ENCODE data around the gene CMC2.

The CMC2 gene

DNA sequence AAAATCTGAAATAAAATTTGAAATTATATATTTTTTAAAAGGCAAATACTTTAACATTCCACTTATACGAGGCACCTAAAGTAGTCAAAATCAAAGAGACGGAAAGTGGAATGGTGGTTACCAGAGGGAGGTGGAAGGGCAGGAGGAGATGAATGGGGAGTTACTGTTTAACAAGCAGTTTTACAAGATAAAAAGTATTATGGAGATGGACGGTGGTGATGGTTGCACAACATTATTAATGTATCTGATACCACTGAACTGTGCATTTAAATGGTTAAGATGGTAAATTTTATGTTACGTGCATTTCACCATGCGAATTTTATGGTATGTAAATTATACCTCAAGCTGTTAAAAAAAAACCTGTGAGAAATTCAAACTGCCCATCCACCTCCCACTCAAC, 5.4 kb downstream of the CMC2 start:
- no peak for DNase-seq

DNA sequence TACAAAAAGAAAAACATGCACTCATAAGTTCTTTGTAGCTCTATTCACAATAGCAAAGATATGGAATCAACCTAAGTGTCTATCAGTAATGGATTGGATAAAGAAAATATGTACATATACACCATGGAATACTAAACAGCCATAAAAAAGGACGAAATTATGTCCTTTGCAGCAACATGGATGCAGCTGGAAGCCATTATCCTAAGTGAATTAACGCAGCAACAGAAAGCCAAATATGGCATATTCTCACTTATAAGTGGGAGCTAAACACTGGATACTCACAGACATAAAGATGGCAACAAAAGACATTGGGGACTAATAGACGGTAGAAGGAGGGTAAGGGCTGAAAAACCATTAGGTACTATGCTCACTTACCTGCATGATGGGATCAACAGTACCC, 5.8 kb downstream of the CMC2 start:
- no peak for DNase-seq

DNA sequence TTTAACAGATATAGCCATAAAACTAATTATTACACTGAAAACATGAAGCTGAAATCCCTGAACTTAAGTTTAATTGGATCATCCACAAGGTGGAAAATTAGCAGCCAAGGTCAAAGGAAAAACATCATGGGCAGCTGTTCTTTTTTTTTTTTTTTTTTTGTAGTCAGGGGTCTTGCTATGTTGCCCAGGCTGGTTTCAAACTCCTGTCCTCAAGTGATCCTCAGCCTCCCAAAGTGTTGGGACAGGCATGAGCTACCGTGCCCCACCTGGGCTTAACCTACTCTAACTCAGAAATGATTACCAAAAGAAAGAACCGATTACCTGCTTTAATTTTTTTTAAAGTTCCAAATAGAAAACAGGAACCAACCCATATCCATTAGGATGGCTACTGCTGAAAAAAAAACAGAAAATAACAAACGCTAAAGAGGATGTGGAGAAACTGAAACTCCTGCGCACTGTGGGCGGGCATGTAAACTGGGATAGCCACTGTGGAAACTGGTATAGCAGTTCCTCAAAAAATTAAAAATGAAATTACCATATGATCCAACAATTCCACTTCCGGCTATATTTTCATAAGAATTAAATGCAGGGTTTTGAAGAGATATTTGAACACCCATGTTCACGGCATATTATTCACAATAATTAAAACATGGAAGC, 8.6 kb downstream of the CMC2 start:
- no peak for DNase-seq

DNA sequence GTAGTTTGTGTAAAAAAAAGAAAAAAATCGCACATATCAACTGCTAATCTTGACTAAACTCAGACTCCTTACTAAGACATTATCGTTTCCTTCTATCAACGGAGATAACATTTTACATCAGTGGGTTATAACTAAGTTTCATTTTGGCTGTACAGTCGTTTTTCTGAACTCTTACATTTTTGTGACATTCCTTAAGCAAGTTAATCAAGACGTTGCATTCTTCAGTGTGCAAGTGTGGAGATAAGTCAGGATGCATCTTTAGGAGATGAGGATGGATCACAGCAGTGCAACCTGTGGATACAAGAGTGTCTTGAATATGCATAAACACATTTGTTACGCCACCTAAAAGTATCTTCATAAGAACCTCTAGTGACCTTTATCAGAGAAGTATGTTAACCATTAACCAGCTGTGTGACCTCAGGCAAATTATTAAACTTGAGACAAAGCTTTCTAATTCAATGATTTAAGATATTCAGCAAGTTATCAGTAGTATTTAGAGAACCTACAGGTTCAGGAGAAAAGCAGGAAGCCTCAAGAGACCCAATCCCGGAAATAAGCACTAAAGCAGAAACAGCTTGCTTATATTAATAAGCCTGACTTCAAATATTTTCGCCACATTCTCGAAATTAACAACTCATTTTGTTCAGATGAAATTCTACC, 9.4 kb downstream of the CMC2 start:
- DNase-seq = peak in 1 of 2 donors; percentile 58

DNA sequence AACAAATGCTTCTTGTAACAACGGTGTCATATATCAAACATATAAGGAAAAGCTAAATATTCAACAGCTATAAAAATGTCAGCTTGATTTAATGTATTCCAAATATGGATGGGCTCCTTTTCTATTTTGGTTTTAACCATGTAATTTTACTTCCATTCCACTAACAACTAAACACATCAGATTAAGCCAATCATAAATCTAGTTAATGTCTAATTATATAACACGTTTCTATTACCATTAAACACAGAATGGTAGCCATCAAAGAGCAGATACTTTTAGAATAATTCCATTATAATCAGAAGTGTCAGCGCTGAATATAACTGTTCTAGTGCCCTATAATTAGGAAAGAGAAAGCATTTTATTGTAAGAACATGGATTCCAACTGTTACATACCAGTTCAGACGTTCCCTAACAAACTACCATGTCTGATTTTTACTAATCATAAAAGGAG, 10.0 kb downstream of the CMC2 start:
- no peak for DNase-seq

DNA sequence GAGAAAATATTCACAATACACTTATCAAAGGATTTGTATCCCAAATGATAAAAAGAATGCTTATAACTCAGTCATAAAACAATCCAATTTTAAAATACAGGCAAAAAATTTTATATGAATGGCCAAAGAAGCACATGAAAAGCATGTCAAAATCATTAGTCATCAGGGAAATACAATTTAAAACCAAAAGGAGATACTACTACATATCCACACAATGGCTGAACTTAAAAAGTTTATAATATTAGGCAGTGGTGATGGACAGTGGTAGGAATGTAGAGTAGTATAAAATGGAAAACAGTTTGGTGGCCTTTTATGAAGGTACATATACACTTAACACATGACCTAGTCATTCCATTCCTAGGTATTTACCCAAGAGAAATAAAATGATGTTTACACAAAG, 12.2 kb downstream of the CMC2 start:
- no peak for DNase-seq

DNA sequence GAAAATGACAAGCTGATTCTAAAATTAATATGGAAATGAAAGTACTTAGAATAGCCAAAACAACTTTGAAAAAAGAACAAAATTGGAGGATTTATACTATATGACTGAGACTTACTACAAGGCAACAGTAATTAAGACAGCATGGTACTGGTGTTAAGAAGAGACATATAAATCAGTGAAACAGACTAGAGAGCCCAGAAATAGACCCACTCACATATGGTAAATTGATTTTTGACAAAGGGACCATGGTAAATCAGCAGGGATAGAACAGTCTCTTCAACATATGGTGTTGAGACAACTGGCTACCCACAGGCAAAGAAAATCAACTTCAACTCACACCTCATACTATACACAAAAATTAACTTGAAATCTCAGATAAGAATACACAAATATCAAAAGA, 12.9 kb downstream of the CMC2 start:
- DNase-seq = no peak

DNA sequence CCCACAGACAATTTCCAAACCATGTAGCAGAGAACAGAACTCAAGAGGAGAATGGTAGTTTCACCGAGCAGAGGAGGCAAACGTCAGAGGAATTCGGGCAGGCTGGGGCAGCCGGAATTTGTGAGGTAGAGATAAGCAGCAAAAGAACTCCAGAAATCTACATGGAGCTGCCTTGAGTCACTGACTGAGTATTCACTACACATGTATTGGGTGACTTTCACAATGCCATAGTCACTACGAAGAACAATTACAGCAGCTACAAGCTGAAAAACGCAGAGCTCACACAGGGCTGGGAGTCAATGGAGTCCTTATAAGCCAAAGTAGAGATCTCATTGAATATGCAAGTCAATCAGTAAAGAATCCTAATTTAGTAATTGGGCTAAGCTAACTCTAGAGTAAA, 13.4 kb downstream of the CMC2 start:
- DNase-seq = no peak

DNA sequence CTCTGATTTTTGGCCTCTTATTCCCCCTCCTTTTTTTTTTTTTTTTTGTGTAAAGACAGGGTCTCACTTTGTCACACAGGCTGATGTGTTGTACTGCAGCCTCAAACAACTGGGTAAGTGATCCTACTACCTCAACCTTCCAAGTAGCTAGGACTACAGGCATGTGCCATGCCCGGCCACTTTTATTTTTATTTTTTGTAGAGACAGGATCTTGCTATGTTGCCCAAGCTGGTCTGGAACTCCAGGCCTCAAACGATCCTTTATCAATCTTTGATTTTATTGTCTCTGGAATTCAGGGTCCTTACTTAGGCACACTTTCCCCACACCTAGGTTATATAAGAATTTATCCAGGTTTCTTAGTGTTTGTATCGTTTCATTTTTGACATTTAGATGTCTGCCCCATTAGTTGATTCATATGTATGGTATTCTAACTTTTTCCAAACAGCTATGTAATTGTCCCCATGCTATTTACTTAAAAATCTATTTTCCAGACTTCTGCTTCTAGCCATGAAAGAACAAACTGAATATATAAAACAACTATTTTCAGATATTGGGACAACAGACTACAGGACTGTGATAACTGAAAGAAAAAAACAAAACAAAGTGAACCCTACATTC, 13.9 kb downstream of the CMC2 start:
- DNase-seq = no peak

DNA sequence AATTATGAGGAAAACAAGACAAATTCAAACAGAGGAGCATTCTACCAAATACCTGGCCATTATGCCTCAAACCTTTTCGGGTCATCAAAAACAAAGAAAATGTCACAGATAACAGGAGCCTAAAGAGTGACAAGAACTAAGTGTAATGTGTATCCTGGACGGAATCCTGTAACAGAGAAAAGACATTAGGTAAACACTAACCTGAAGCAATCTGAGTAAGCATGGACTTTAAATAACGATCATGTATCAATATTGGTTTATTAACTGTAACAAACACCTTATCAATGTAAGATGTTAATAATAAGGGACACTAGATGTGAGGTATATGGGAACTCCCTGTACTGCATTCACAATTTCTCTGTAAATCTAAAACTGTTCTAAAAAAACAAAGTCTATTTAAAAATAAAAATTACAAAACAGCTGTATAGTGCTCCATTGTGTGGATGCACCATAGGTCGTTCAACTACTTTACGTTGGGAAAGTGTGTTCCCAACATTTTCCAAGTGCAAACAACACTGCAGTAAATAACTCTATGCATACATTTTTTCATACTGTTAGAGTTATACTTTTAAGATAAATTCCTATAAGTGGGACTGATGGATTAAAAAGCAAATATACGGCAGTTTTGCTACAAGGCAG, 14.8 kb downstream of the CMC2 start:
- no peak for DNase-seq

DNA sequence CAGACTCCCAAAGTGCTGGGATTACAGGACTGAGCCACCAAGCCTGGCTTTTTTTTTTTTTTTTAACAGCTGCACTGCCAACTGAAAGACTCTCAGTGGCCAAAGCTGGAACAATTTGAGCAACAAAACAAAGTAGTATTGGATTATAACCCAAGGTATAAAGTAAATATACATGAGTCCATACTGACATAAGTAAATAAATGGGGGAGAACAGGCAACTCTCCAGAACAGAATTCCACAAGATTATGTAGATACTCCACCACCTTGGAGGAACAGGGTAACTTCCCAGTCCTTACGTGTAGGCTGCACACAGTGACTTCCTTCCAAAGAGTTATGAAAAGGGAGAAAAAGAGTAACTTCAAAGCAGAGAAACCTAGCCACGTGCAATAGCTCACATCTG, 15.7 kb downstream of the CMC2 start:
- DNase-seq = no peak

DNA sequence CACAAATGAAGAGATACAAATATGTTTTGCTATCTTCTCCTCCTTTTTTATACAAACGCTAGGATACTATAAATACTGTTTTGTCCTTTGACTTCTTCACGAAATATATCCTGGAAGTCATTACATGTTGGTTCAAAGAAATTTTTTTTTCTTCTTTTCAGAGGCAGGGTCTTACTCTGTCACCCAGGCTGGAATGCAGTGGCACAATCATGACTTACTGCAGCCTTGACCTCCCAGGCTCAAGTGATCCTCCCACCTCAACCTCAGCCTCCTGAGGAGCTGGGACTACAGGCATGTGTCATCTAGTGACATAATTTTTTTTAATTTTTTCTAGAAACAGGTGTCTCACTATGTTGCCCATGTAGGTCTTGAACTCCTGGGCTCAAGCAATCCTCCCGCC, 16.1 kb downstream of the CMC2 start:
- DNase-seq = no peak

DNA sequence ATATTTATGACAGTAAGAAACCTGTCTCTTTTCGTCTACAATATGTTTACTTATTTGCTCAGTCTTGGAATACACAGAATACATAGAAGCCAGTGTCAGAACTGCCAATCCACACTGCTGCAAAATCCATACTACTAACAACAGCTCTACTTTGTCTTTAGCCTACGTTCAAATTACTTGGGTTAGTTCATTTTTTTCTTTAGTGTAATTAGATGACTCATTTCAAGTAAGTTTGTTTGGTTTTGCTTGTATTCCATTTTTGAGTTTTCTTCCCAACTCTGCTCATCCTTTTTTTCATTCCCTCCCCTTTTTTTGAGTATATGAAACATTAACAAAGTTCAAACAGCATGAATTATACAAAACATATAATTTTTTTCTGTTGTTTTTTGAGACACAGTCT, 16.9 kb downstream of the CMC2 start:
- DNase-seq = no peak

DNA sequence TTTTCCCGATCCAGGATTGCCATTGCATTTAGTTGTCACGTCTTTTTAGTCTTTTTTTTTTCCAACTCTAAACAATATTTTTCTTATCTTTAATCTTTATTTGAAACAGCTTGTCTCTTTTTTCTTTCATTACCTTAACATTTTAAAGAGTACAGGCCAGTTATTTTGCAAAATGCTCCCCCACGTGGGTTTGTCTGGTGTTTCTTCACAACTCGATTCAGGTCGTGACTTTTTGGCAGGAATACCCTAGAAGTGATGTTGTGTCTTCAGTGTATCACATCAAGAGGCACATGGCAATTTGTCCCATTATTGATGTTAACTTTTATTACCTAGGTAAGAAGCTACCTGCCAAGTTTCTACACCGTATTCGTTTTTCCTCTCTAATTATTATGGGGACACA, 17.9 kb downstream of the CMC2 start:
- DNase-seq = no peak

DNA sequence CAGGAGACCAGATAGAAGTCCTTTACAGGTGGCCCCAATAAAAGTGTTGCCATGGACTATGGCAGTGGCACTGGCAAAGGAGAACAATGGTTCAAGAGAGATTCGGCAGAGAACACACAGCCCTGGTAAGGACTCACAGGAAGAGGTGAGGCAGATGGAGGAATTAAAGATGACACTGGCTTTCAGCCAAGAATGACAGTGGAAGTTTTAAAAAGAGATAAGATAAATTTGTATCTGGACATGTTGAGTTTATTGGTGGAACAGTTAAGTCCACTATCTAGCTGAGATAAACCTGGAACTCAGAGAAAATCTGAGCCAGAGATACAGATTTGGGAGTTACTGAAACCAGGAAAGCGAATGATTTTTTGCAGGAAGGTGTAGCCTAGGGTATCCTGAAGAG, 20.1 kb downstream of the CMC2 start:
- DNase-seq = no peak

DNA sequence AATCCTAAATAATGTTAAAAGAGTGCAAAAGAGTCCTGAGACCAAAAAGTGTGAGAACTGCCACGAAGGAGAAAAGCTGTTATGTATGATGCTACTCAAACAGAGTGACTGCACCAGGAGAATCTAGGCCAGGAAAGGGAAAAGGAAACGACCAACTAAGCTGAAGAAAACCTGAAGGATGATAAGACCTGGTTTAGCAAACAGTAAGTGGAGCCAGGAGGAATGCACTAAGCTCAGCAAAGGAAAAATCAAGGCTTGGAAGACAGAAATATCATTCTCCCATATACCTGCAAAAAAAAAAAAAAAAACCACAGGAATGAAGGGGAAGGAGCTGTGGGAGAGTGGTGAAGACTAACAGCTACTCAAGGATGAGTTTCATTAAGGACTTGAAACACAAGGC, 21.1 kb downstream of the CMC2 start:
- DNase-seq = no peak

DNA sequence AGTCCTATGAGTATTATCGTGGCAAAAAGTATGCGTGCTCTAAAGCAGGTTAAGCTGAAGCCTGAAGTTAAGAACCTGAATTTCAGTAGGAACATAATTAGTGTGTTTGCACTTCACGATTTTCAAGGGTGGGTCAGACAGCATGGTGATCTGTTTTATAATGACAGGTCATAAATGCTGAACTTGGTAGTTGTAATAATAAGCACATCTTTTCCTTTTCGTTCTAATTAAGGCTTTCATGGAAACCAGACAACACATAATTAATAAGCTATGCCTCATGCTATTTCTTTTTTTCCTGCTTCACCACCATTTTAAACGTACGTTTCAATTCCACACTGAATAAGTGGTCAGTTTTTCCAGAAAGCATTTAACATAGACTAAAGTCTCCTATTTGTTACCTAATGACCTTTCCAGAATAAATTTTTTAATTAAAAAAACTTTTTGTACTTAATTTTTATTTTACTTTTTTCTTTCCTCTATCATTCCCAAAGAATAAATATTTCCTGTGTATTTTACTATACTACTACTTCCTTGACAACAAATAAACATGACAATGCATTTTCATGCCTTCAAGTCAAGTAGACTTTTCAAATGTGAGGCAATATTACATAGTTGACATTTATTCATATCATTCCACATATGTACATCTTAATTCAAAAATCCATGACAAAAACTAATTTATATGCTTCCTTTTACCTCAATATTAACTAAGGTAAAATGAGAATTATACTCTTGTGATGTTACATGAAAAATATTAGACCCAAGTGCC, 22.4 kb downstream of the CMC2 start:
- no peak for DNase-seq

DNA sequence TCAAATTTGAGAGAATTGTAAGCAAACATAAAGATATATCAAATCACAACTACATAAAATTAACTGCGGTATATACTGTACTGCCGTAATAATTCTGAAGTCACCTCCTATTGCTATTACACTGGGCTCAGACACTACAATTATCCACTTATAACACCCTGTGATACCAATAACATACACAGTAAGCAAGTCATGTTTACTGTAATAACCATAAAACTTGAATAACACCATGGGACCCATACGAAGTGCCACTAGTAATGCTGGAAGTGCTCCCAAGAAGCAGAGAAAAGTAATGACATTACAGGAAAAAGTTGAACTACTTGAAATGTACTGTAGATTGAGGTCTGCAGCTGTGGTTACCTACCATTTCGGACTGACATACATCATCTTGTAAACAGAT, 24.0 kb downstream of the CMC2 start:
- no peak for DNase-seq

DNA sequence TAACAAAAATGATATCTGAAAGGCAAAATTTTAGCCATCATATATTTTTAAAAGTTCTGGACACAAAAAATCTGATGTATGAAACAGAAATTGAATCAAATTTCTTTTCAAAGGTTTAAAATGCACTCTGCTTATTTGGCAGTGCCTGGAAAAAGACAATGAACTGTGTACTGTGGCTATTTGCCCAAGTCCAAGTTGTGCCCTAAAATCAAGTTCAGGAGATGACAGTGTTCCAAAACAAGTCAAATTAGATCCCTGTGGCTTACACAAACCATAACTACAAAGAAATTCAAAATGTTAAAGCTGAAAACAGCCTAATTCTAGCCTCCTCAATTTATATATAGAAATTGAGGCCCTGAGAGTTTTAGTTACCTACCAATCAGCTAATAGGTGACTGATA, 25.6 kb downstream of the CMC2 start:
- no peak for DNase-seq

DNA sequence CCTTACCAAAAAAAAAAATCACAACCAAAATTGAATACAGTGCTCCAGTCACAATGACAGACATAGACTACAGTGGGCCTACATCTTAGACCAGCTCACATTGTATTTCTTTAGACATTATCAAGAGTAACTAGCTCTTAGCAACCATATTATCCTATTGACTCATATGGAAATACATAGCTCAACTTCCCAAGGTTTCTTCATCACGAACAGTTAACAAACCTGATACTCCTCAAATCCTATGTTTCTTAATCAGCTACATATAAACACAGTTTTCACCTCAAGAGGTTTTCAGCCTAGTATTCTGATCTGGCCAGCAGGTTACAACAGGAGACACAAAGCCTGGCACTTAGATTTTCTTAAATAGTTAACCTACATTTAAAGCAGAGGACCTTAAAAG, 29.7 kb downstream of the CMC2 start:
- DNase-seq = no peak

DNA sequence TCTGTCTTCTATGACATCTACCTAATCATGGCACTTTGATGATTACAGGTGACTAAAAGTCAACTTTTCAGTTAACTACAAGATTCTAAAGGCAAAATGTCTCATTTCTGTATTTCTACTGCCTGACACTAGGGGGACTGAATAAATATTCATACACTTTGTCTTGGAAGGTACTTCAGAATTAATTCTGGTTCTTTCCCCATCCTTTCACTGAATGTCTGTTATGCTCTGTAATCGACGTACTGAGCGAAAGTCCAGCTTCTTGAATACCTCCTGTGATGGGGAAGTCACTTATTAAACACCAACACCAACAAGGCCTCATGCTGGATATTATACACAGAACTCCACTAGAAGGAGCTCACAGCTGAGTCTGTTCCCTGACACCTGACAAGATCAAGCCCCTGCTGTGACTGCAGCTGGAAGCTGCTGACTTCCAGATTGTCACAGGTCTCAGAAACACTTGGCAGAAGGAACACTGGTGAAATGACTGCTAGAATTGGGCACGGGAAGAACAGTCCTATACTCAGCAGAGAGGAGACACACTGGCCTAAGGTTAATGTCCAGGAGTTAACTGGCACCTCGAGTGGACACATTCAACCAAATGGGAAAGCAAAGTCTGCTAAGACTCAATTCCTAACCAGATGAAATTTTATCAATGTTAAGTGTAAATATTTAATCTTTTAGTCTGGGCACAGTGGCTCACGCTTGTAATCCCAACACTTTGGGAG, 31.9 kb downstream of the CMC2 start:
- DNase-seq = peak in 1 of 2 donors; percentile 17

DNA sequence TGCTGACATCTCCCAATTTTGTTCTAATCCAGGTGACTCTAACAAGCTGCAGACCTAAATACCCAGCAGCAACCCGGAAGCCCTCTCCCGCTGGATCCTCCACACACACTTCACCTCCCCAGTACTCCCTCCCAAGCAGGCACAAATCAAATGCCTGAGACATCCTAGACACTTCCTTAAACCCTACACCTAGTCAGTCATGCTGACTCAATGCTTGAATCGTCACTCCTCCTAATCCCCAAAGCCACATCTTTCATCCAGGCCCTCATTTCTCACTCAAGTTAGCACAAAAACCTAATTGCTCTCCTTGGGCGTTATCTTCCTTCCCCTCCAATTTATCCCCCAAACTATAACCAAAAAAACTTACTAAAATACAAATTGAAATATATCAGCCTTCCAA, 32.7 kb downstream of the CMC2 start:
- no peak for DNase-seq

DNA sequence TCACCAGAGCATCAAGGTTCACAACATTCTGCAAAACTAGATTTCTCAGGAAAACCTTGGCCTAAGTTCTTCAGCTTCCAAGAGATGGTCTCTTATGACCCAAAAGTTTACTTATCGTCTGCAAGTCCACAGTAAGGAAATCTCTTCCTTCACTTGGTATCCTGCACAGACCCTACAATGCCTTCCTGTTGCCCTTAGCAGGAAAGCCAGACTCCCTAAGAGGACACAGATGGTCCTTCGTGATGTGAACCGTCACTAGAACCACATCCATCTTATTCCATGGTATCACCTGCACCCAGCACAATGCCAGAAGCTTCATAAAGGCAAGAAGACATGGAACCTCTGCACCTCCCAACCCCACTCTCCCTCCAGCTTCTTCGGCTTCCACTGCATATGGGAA, 34.1 kb downstream of the CMC2 start:
- DNase-seq = no peak
